HepG2 (cell line): Measurements from ENCODE around the gene FUOM. TPM values are rescaled to one million over a fixed set of nuclear protein-coding genes. Genes with fewer than 3 reads are reported as not detected.

Source experiments
- ATAC-seq: fragments of 200-7000 bp; cut with Tn5 transposase; 3 replicates; pipeline ENCODE4 v1.9.1; 2020; ENCODE audit warnings: mild to moderate bottlenecking, moderate library complexity
- BruUV-seq: library from RNA; stranded (reverse); fragments of 400-500 nt; replicated peaks from 2 replicates; lab custom pipeline; 2021; lab: Mats Ljungman, UMichigan
- CTCF ChIA-PET: fragments of 300-600 bp; formaldehyde crosslinking; extraction: SDS; loops from one replicate; lab custom pipeline; 2021; ENCODE audit warnings: low total read pairs, inconsistent platforms, low intra/inter-chr PET ratio; lab: Yijun Ruan, JAX
- POLR2A ChIA-PET: fragments of 350-600 bp; sonication (Branson Sonifier 250); formaldehyde crosslinking; loops from one replicate; lab custom pipeline; 2020; ENCODE audit warnings: antibody characterized with exemption, inconsistent platforms; lab: Yijun Ruan, JAX
- DNase-seq: peaks from one replicate; pipeline ENCODE4 v3.0.0-alpha.2; 2015; ENCODE audit warnings: low spot score
- FAIRE-seq: peaks from 3 replicates; lab custom pipeline; 2011; peaks lifted over from hg19 to GRCh38; lab: Jason Lieb, UNC
- H2AFZ ChIP-seq: one replicate; pipeline ENCODE4 v1.6.1; 2011; ENCODE audit warnings: low read length, inconsistent platforms
- H3K27ac ChIP-seq: fragments of 300-600 bp; 3 replicates; pipeline ENCODE4 v1.8.0; 2011; ENCODE audit warnings: mixed run types, mild to moderate bottlenecking, mixed read lengths, low read length, inconsistent platforms; ENCODE audit not compliant: insufficient read depth; ENCODE audit errors: extremely low read length
- H3K27me3 ChIP-seq, 2 experiments: fragments of 200-600 bp in 1 of 2; 2 replicates in 1 of 2; 3 replicates in 1 of 2; pipeline versions ENCODE4 v1.6.0 to v1.8.0; 2011; ENCODE audit warnings: low read length in 2 of 2, mild to moderate bottlenecking in 2 of 2, moderate library complexity in 2 of 2, inconsistent platforms in 1 of 2; ENCODE audit not compliant: insufficient read depth in 2 of 2, control insufficient read depth in 1 of 2
- H3K36me3 ChIP-seq, 2 experiments: fragments of 200-600 bp in 1 of 2; replicated peaks in 1 of 2; 2 replicates in 1 of 2; 3 replicates in 1 of 2; pipeline versions ENCODE4 v1.5.1 to v1.8.0; 2011; ENCODE audit warnings: low read length in 2 of 2, inconsistent platforms in 1 of 2; ENCODE audit not compliant: insufficient read depth in 2 of 2, control insufficient read depth in 1 of 2
- H3K4me1 ChIP-seq: 2 replicates; pipeline ENCODE4 v1.5.1; 2012; ENCODE audit warnings: low read length, inconsistent platforms; ENCODE audit not compliant: insufficient read depth
- H3K4me2 ChIP-seq: 2 replicates; pipeline ENCODE4 v1.6.0; 2011; ENCODE audit warnings: low read depth, low read length, inconsistent platforms
- H3K4me3 ChIP-seq, 3 experiments: fragments of 200-600 bp in 1 of 3; sonication (generic), shearing (Covaris generic) in 1 of 3; replicated peaks in 1 of 3; 2 replicates each; pipeline ENCODE4 v1.5.1; 2011 to 2016; ENCODE audit warnings: low read length in 3 of 3, inconsistent platforms in 2 of 3, low read depth in 2 of 3, mild to moderate bottlenecking in 2 of 3, control low read depth in 1 of 3, mixed read lengths in 1 of 3; ENCODE audit not compliant: insufficient read depth in 1 of 3
- H3K79me2 ChIP-seq: one replicate; pipeline ENCODE4 v1.6.1; 2011; ENCODE audit warnings: low read length, inconsistent platforms; ENCODE audit not compliant: insufficient read depth
- H3K9ac ChIP-seq: 2 replicates; pipeline ENCODE4 v1.6.0; 2011; ENCODE audit warnings: mild to moderate bottlenecking, low read depth, low read length, inconsistent platforms; ENCODE audit not compliant: insufficient read depth
- H3K9me3 ChIP-seq: 2 replicates; pipeline ENCODE4 v1.5.1; 2012; ENCODE audit warnings: mild to moderate bottlenecking, low read length
- H4K20me1 ChIP-seq: 2 replicates; pipeline ENCODE4 v1.6.0; 2011; ENCODE audit warnings: inconsistent platforms, mild to moderate bottlenecking, low read length, moderate library complexity; ENCODE audit not compliant: insufficient read depth
- ARNT ChIP-seq: fragments of 450-650 bp; IDR thresholded peaks from 2 replicates; pipeline ENCODE4 v1.6.1; 2017
- CBX1 ChIP-seq: IDR thresholded peaks from one replicate; pipeline ENCODE4 v1.6.1; 2016; ENCODE audit warnings: antibody characterized with exemption, low read depth
- DR1 ChIP-seq: sonication (generic); formaldehyde crosslinking; IDR thresholded peaks from 2 replicates; pipeline ENCODE4 v1.8.0; 2021; ENCODE audit warnings: mild to moderate bottlenecking, missing genetic modification reagents, inconsistent platforms
- HIVEP1 ChIP-seq: sonication (generic); formaldehyde crosslinking; IDR thresholded peaks from 2 replicates; pipeline ENCODE4 v1.4.0; 2020; ENCODE audit warnings: mild to moderate bottlenecking, missing genetic modification reagents
- HNRNPL ChIP-seq: fragments of 200-400 bp; formaldehyde crosslinking; IDR thresholded peaks from 2 replicates; pipeline ENCODE4 v1.6.1; 2017; ENCODE audit warnings: mild to moderate bottlenecking, low read depth, low read length
- MAFG ChIP-seq: sonication (generic); formaldehyde crosslinking; IDR thresholded peaks from 2 replicates; pipeline ENCODE4 v1.5.1; 2020; ENCODE audit warnings: mild to moderate bottlenecking, missing genetic modification reagents
- NFYB ChIP-seq: sonication (generic); formaldehyde crosslinking; IDR thresholded peaks from 2 replicates; pipeline ENCODE4 v1.4.0; 2020; ENCODE audit warnings: missing genetic modification reagents
- NR2F1 ChIP-seq, 2 experiments: fragments of 450-650 bp in 1 of 2; formaldehyde crosslinking in 1 of 2; IDR thresholded peaks; 2 replicates each; pipeline versions ENCODE4 v1.5.0 to v1.6.1; 2016 to 2020; ENCODE audit warnings: mild to moderate bottlenecking in 1 of 2, missing compliant biosample characterization in 1 of 2, missing genetic modification reagents in 1 of 2, moderate library complexity in 1 of 2
- REXO4 ChIP-seq: sonication (generic); formaldehyde crosslinking; IDR thresholded peaks from 2 replicates; pipeline ENCODE4 v1.8.0; 2022; ENCODE audit warnings: missing genetic modification reagents, mild to moderate bottlenecking, borderline replicate concordance
- RFX5 ChIP-seq: IDR thresholded peaks from 2 replicates; pipeline ENCODE4 v1.6.1; 2011; ENCODE audit warnings: low read depth, low read length, improper control_type of control experiment
- SOX6 ChIP-seq, 2 experiments: fragments of 450-650 bp in 1 of 2; sonication (generic) in 1 of 2; formaldehyde crosslinking in 1 of 2; IDR thresholded peaks; 2 replicates each; pipeline versions ENCODE4 v1.4.0 to v1.6.1; 2017 to 2020; ENCODE audit warnings: antibody characterized with exemption in 1 of 2, mild to moderate bottlenecking in 1 of 2, missing genetic modification reagents in 1 of 2
- SYNCRIP ChIP-seq: fragments of 200-400 bp; formaldehyde crosslinking; IDR thresholded peaks from 2 replicates; pipeline ENCODE4 v1.6.1; 2018; ENCODE audit warnings: mild to moderate bottlenecking, low read depth, low read length; ENCODE audit not compliant: insufficient read depth
- TFAP4 ChIP-seq: sonication (generic); IDR thresholded peaks from 2 replicates; pipeline ENCODE4 v1.6.1; 2016; ENCODE audit warnings: low read depth, borderline replicate concordance
- ZBTB37 ChIP-seq: sonication (generic); formaldehyde crosslinking; IDR thresholded peaks from 2 replicates; pipeline ENCODE4 v1.4.0; 2020; ENCODE audit warnings: mild to moderate bottlenecking, missing genetic modification reagents
- ZNF235 ChIP-seq: sonication (generic); formaldehyde crosslinking; IDR thresholded peaks from 2 replicates; pipeline ENCODE4 v1.8.1; 2023; ENCODE audit warnings: mild to moderate bottlenecking, missing genetic modification reagents, borderline replicate concordance
- ZNF382 ChIP-seq: sonication (generic); formaldehyde crosslinking; IDR thresholded peaks from 2 replicates; pipeline ENCODE4 v1.5.0; 2020; ENCODE audit warnings: missing genetic modification reagents, mild to moderate bottlenecking, borderline replicate concordance
- ZNF446 ChIP-seq: sonication (generic); formaldehyde crosslinking; IDR thresholded peaks from 2 replicates; pipeline ENCODE4 v1.5.0; 2020; ENCODE audit warnings: mild to moderate bottlenecking, missing genetic modification reagents
- ZNF724P ChIP-seq: sonication (generic); formaldehyde crosslinking; IDR thresholded peaks from 2 replicates; pipeline ENCODE4 v1.8.0; 2022; ENCODE audit warnings: missing genetic modification reagents, borderline replicate concordance
- ZNF816 ChIP-seq: sonication (generic); formaldehyde crosslinking; IDR thresholded peaks from 2 replicates; pipeline ENCODE4 v1.8.0; 2022; ENCODE audit warnings: missing genetic modification reagents, mild to moderate bottlenecking, borderline replicate concordance
- ZSCAN25 ChIP-seq: sonication (generic); formaldehyde crosslinking; IDR thresholded peaks from 2 replicates; pipeline ENCODE4 v1.8.0; 2022; ENCODE audit warnings: mild to moderate bottlenecking, missing genetic modification reagents
- WGBS: methylation state at CpG from one replicate; pipeline ENCODE4 v1.1.6; 2017; ENCODE audit warnings: low lambda C conversion rate; 5-methylcytosine and 5-hydroxymethylcytosine counted together
- in situ Hi-C: cut with HindIII; loops from 2 replicates; pipeline ENCODE4 v1.10.0; 2017; ENCODE audit warnings: low pct_unique_long_range_greater_than_20kb; ENCODE audit not compliant: extremely low pct_ligation_motif_present
- intact Hi-C: fragments of 100-400 bp; cut with micrococcal nuclease; formaldehyde crosslinking; loops from one replicate; pipeline ENCODE4 v1.10.0; 2022; ENCODE audit not compliant: unreplicated experiment
- polyA plus RNA-seq, 8 experiments: library from polyadenylated mRNA; depleted of rRNA in 3 of 8; stranded (reverse) in 7 of 8; unstranded in 1 of 8; fragments of >200 nt; fragmentation: Illumina TruSeq in 4 of 8; extraction: Trizol in 4 of 8; gene quantifications; 2 replicates each; pipeline versions ENCODE4 v1.2.1 to v1.2.3, GENCODE V29; 2011 to 2016; ENCODE audit warnings: low read depth in 4 of 8, missing spikeins in 1 of 8, mixed read lengths in 1 of 8; ENCODE audit not compliant: insufficient read depth in 1 of 8
- total RNA-seq, 5 experiments: library from RNA; depleted of rRNA; stranded (reverse); fragments of >200 nt; fragmentation: Illumina TruSeq; extraction: Trizol; gene quantifications; 2 replicates each; pipeline ENCODE4 v1.2.3, GENCODE V29; 2016; ENCODE audit warnings: low read depth in 1 of 5
- TF ChIP-seq, protein P1 (sequence below): sonication (generic); formaldehyde crosslinking; IDR thresholded peaks from 2 replicates; pipeline ENCODE4 v1.5.1; 2020; ENCODE audit warnings: missing genetic modification reagents, mild to moderate bottlenecking, borderline replicate concordance

FUOM gene
- total and polyA plus RNA-seq, 2 of the 13 experiments (the other 11 are each of a cell fraction or from before 2014, with no cell fraction given) = 27.5 to 60.4 TPM

DNA sequence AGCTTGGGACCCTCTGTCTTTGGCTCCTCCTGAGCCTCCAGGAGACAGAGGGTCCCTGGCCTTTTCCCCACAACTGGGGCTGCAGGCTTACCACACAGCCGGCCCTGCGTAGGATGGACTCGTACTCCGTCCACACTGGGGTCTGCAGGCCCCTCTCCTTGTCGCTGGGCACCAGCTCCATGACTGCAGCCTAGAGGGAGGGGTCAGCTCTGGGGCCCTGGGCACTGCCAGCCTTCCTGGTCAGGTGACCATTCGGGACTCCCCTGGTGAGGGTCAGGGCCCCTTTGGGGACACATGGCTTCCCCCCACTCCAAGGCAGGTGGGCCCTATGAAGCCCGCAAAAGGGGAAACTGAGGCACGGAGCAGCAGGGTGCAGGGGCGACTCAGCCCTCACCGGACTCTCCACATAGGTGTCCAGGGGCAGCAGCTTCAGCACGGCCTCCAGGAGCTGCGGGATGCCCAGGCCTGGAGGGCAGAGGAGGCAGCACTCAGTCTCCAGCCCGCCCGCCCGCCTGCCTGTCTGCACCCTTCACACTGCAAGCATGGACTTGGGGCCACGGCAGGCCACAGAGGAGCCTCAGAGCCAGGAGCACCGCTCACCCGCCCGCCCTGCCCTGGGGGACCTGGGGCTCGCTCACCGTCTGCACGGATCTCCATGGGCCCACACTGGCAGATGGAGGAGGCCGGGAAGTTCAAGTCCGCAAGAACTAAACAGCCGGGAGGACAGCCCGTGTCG, 1.1 kb downstream of the FUOM start:
- ATAC-seq = peak; percentile 1
- FAIRE-seq = no peak
- peak overlapping the region; percentile 72 to 90 (median 86) for H3K4me3 ChIP-seq
- peaks cover 12% of the 10 kb centered on the region for H3K79me2 ChIP-seq
- TSS peak; percentile 33 for BruUV-seq
- peaks cover 11% of the 10 kb centered on the region; the same call in 1 of the 2 replicates for H4K20me1 ChIP-seq
- H3K9me3 ChIP-seq = no peaks in the 10 kb centered on the region
- peaks cover 38% of the 10 kb centered on the region for H3K4me1 ChIP-seq
- peak overlapping the region; percentile 92 for H3K9ac ChIP-seq
- peak overlapping the region; percentile 93 for H3K27ac ChIP-seq
- intact Hi-C loops = no loop called here
- H3K4me2 ChIP-seq = peak overlapping the region; percentile 98
- DNase-seq = no peak
- H2AFZ ChIP-seq = no peak overlapping the region
- POLR2A ChIA-PET = interaction anchor here (1.0 to 5.8 kb wide), 9 partner anchors 9 to 63 kb away, joined by 3 to 124 read pairs (median 9); partner anchors contain the start of genes ECHS1, PAOX and PRAP1
- in situ Hi-C loops = no loop called here
- peaks cover 5 to 15% of the 10 kb centered on the region in 2 experiments; a peak in 3 of 5 replicates for H3K36me3 ChIP-seq
- 3% methylated on average over 5 of the region's 27 CpGs for WGBS
- CTCF ChIA-PET = no interaction called here
- H3K27me3 ChIP-seq = no peaks in the 10 kb centered on the region
- no peak for TF ChIP-seq ARNT
- 0 out of 2 replicates have a peak, but pooled peaks have one; percentile 38 for TF ChIP-seq ZBTB37 (CRISPR knock-in tag)
- no peak for TF ChIP-seq MAFG (CRISPR knock-in tag)
- TF ChIP-seq TFAP4 = no peak
- peak; percentile 57; the same call in 1 of the 2 replicates for TF ChIP-seq DR1 (CRISPR knock-in tag)
- no peak for TF ChIP-seq RFX5
- TF ChIP-seq ZNF382 (CRISPR knock-in tag) = no peak
- TF ChIP-seq NR2F1 (CRISPR knock-in tag; IDR thresholded peaks at IDR 0.05) = no peak
- TF ChIP-seq SYNCRIP = no peak
- no peak for TF ChIP-seq ZNF446 (CRISPR knock-in tag)
- TF ChIP-seq HNRNPL = peak; percentile 52; the same call in 1 of the 2 replicates
- TF ChIP-seq NFYB (CRISPR knock-in tag) = no peak
- peak; percentile 81; the same call in 1 of the 2 replicates for TF ChIP-seq HIVEP1
- no peak for TF ChIP-seq CBX1
- peak; percentile 66; the same call in 1 of the 2 replicates for TF ChIP-seq ZNF235 (CRISPR knock-in tag)
- TF ChIP-seq REXO4 (CRISPR knock-in tag) = no peak
- TF ChIP-seq ZNF816 (CRISPR knock-in tag) = no peak
- TF ChIP-seq, protein P1, sequence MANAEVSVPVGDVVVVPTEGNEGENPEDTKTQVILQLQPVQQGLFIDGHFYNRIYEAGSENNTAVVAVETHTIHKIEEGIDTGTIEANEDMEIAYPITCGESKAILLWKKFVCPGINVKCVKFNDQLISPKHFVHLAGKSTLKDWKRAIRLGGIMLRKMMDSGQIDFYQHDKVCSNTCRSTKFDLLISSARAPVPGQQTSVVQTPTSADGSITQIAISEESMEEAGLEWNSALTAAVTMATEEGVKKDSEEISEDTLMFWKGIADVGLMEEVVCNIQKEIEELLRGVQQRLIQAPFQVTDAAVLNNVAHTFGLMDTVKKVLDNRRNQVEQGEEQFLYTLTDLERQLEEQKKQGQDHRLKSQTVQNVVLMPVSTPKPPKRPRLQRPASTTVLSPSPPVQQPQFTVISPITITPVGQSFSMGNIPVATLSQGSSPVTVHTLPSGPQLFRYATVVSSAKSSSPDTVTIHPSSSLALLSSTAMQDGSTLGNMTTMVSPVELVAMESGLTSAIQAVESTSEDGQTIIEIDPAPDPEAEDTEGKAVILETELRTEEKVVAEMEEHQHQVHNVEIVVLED (CRISPR knock-in tag) = no peak
- 0 out of 2 replicates have a peak, but pooled peaks have one; percentile 6 for TF ChIP-seq ZSCAN25 (CRISPR knock-in tag)
- no peak for TF ChIP-seq SOX6 (IDR thresholded peaks at IDR 0.05)
- TF ChIP-seq SOX6 (CRISPR knock-in tag; IDR thresholded peaks at IDR 0.05) = peak; percentile 24; the same call in 1 of the 2 replicates
- TF ChIP-seq ZNF724P (CRISPR knock-in tag) = no peak
